B cell (primary cell): ENCODE results near the gene SUGP2. TPM values are rescaled to one million over a fixed set of nuclear protein-coding genes. Genes with fewer than 3 reads are reported as not detected.

Source experiments
- ATAC-seq: fragments of 200-7000 bp; cut with Tn5 transposase; one replicate; pipeline ENCODE4 v1.10.0; 2021; ENCODE audit warnings: low read depth, mild to moderate bottlenecking, moderate number of reproducible peaks, moderate library complexity
- CTCF ChIA-PET: fragments of 350-600 bp; sonication (Branson Sonifier 250); formaldehyde crosslinking; loops from one replicate; lab custom pipeline; 2021; ENCODE audit warnings: antibody characterized with exemption, inconsistent platforms; lab: Charles Lee
- POLR2A ChIA-PET: fragments of 350-600 bp; sonication (Branson Sonifier 250); formaldehyde crosslinking; loops from one replicate; lab custom pipeline; 2021; ENCODE audit warnings: antibody characterized with exemption; lab: Charles Lee
- DNase-seq: peaks from one replicate; pipeline ENCODE4 v3.0.0; 2013
- H2AFZ ChIP-seq: 2 replicates; pipeline ENCODE4 v1.6.1; 2012; ENCODE audit warnings: mild to moderate bottlenecking, low read depth, low read length; ENCODE audit not compliant: insufficient read depth, poor library complexity, severe bottlenecking
- H3K27ac ChIP-seq, 2 donors: 1 replicate in 1 of 2; 2 replicates in 1 of 2; pipeline ENCODE4 v1.5.1; 2012 to 2013; ENCODE audit warnings: low read length in 2 of 2, mild to moderate bottlenecking in 2 of 2, moderate library complexity in 1 of 2
- H3K27me3 ChIP-seq, 4 experiments: fragments of 200-600 bp in 1 of 4; sonication (generic) in 1 of 4; replicated peaks in 1 of 4; 1 replicate in 2 of 4; 2 replicates in 2 of 4; pipeline versions ENCODE4 v1.6.1 to v1.7.0; 2013 to 2016; ENCODE audit warnings: low read length in 3 of 4, mild to moderate bottlenecking in 2 of 4, mixed read lengths in 1 of 4, moderate library complexity in 1 of 4; ENCODE audit not compliant: insufficient read depth in 4 of 4, control insufficient read depth in 3 of 4; ENCODE audit errors: control extremely low read depth in 1 of 4
- H3K36me3 ChIP-seq, 2 experiments: replicated peaks in 1 of 2; 1 replicate in 1 of 2; 2 replicates in 1 of 2; pipeline versions ENCODE4 v1.6.1 to v1.7.1; 2013; ENCODE audit warnings: low read length in 1 of 2; ENCODE audit not compliant: insufficient read depth in 2 of 2, control insufficient read depth in 1 of 2; ENCODE audit errors: control extremely low read depth in 1 of 2, extremely low read depth in 1 of 2
- H3K4me1 ChIP-seq, 2 donors: fragments of 200-600 bp in 1 of 2; sonication (generic) in 1 of 2; 1 replicate in 1 of 2; 2 replicates in 1 of 2; pipeline versions ENCODE4 v1.5.1 to v1.6.1; 2013 to 2017; ENCODE audit warnings: low read length in 2 of 2; ENCODE audit not compliant: control insufficient read depth in 2 of 2, insufficient read depth in 2 of 2
- H3K4me2 ChIP-seq: replicated peaks from 2 replicates; pipeline ENCODE3; 2012; ENCODE audit warnings: mild to moderate bottlenecking, low read depth, low read length; ENCODE audit not compliant: poor library complexity, severe bottlenecking
- H3K4me3 ChIP-seq, 5 experiments: fragments of 200-600 bp in 1 of 5; sonication (generic) in 1 of 5; 1 replicate in 3 of 5; 2 replicates in 2 of 5; pipeline versions ENCODE4 v1.5.1 to v1.7.0; 2011 to 2016; ENCODE audit warnings: low read length in 4 of 5, mild to moderate bottlenecking in 4 of 5, low read depth in 2 of 5, control low read depth in 1 of 5, moderate library complexity in 1 of 5; ENCODE audit not compliant: insufficient read depth in 1 of 5; ENCODE audit errors: control extremely low read depth in 1 of 5, extremely low read depth in 1 of 5
- H3K79me2 ChIP-seq: fragments of 200-600 bp; sonication (generic); one replicate; pipeline ENCODE4 v1.6.0; 2016; ENCODE audit warnings: low read length; ENCODE audit not compliant: control insufficient read depth, insufficient read depth
- H3K9ac ChIP-seq: fragments of 200-600 bp; sonication (generic); 2 replicates; pipeline ENCODE4 v1.6.1; 2017; ENCODE audit warnings: mild to moderate bottlenecking, low read length, moderate library complexity
- H3K9me3 ChIP-seq, 3 donors: one replicate each; pipeline versions ENCODE4 v1.6.1 to v1.7.1; 2013; ENCODE audit warnings: low read length in 2 of 3; ENCODE audit not compliant: control insufficient read depth in 2 of 3, insufficient read depth in 1 of 3; ENCODE audit errors: control extremely low read depth in 1 of 3
- H4K20me1 ChIP-seq: 2 replicates; pipeline ENCODE4 v1.6.0; 2012; ENCODE audit warnings: mild to moderate bottlenecking, low read length; ENCODE audit not compliant: insufficient read depth, control insufficient read depth, poor library complexity, severe bottlenecking
- H3K27ac Mint-ChIP-seq: one replicate; pipeline ENCODE4 v1.8.0; 2021; ENCODE audit warnings: mixed read lengths
- H3K27me3 Mint-ChIP-seq: one replicate; pipeline ENCODE4 v1.8.0; 2021; ENCODE audit warnings: mixed read lengths
- H3K4me1 Mint-ChIP-seq: one replicate; pipeline ENCODE4 v1.8.0; 2021; ENCODE audit warnings: mixed read lengths
- H3K4me3 Mint-ChIP-seq: one replicate; pipeline ENCODE4 v1.8.0; 2021; ENCODE audit warnings: mixed read lengths
- H3K9me3 Mint-ChIP-seq: one replicate; pipeline ENCODE4 v1.8.0; 2022; ENCODE audit warnings: mixed read lengths; ENCODE audit not compliant: insufficient read depth
- EZH2 ChIP-seq: IDR thresholded peaks from 2 replicates; pipeline ENCODE4 v1.6.1; 2012; ENCODE audit warnings: borderline replicate concordance, low read depth, mild to moderate bottlenecking, moderate library complexity, low read length; ENCODE audit not compliant: insufficient read depth, poor library complexity, severe bottlenecking
- WGBS: methylation state at CpG from one replicate; pipeline ENCODE4 v1.1.5; 2013; ENCODE audit warnings: missing lambda C conversion rate; ENCODE audit not compliant: insufficient coverage; 5-methylcytosine and 5-hydroxymethylcytosine counted together
- intact Hi-C: fragments of 100-400 bp; cut with micrococcal nuclease; formaldehyde crosslinking; loops from one replicate; pipeline ENCODE4 v1.10.0; 2022
- polyA plus RNA-seq: library from polyadenylated mRNA; depleted of rRNA; stranded (reverse); fragments of >200 nt; gene quantifications from 2 replicates; pipeline ENCODE4 v1.2.3, GENCODE V29; 2012
- total RNA-seq, 2 donors: library from RNA; stranded (reverse); fragments of 120-200 nt in 1 of 2; gene quantifications; 1 replicate in 1 of 2; 2 replicates in 1 of 2; pipeline versions ENCODE4 v1.2.3 to v1.2.4, GENCODE V29; 2013 to 2022
- TF ChIP-seq, protein P1 (sequence below): fragments of 200-600 bp; IDR thresholded peaks from one replicate; pipeline ENCODE4 v1.8.0; 2022; ENCODE audit warnings: antibody characterized with exemption, mild to moderate bottlenecking

The SUGP2 gene
- total and polyA plus RNA-seq, 2 donors (not counting 1 experiment from before 2014, with no cell fraction given) = 132 to 154 TPM

DNA sequence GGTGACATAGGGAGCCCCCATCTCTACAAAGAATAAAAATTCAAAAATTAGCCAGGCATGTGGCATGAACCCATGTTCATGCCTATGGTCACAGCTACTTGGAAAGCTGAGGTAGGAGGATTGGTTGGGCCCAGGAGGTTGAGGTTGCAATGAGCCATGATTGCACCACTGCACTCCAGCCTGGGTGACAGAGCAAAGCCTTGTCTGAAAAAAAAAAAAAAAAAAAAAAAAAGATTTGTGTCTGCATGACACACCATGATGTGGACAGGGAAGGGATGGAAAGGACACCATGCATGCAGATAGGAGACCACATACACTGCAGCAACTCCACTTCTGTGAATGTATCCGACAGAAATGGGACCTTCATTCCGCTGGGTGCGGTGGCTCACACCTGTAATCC, 58.3 kb downstream of the SUGP2 start:
- no peaks in the 10 kb centered on the region for H3K36me3 ChIP-seq
- CTCF ChIA-PET = no interaction called here

DNA sequence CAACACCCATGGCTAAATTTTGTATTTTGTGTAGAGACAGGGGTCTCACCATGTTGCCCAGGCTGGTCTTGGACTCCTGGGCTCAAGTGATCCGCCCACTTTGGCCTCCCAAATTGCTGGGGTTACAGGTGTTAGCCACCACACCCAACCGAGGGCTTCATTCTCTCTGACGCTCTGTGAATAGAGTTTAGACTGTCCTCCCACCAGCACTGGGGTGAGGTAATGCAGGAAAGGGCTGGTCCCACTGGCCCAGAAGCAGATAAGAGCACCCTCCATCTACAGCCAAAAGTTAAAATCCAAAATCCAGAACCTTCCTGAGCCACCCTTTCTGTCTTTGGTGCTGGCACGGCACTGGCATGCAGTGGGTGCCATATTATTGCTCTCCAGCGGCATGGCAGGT, 60.5 kb downstream of the SUGP2 start:
- Histone ChIP-seq H4K20me1 (no peaks in the 10 kb centered on the region), H3K4me1 (no peaks in the 10 kb centered on the region), H3K4me2 (no peak overlapping the region), H3K4me3 (no peak overlapping the region), H3K27ac (no peak overlapping the region), H3K79me2 (no peaks in the 10 kb centered on the region), H3K9ac (no peak overlapping the region), H2AFZ (no peak overlapping the region), H3K27me3 (peaks cover 0 to 2% (median 0%) of the 10 kb centered on the region in 4 experiments), H3K36me3 (no peaks in the 10 kb centered on the region), H3K9me3 (peaks cover 0 to 10% (median 0%) of the 10 kb centered on the region in 3 donors)
- intact Hi-C loops = no loop called here
- ATAC-seq (no peak), DNase-seq (no peak)
- H3K4me3 Mint-ChIP-seq = no peak overlapping the region
- 97% methylated on average over 3 of the region's 5 CpGs for WGBS
- no peak overlapping the region for H3K27ac Mint-ChIP-seq
- peaks cover 15% of the 10 kb centered on the region for H3K27me3 Mint-ChIP-seq
- ChIA-PET CTCF (no interaction called here), POLR2A (no interaction called here)
- H3K9me3 Mint-ChIP-seq = no peaks in the 10 kb centered on the region
- no peaks in the 10 kb centered on the region for H3K4me1 Mint-ChIP-seq
- no peak for TF ChIP-seq EZH2
- TF ChIP-seq, protein P1, sequence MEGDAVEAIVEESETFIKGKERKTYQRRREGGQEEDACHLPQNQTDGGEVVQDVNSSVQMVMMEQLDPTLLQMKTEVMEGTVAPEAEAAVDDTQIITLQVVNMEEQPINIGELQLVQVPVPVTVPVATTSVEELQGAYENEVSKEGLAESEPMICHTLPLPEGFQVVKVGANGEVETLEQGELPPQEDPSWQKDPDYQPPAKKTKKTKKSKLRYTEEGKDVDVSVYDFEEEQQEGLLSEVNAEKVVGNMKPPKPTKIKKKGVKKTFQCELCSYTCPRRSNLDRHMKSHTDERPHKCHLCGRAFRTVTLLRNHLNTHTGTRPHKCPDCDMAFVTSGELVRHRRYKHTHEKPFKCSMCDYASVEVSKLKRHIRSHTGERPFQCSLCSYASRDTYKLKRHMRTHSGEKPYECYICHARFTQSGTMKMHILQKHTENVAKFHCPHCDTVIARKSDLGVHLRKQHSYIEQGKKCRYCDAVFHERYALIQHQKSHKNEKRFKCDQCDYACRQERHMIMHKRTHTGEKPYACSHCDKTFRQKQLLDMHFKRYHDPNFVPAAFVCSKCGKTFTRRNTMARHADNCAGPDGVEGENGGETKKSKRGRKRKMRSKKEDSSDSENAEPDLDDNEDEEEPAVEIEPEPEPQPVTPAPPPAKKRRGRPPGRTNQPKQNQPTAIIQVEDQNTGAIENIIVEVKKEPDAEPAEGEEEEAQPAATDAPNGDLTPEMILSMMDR = no peak

More for the DNA sequence above, 58.3 kb downstream of the SUGP2 start:
- intact Hi-C loops = no loop called here
- no peaks in the 10 kb centered on the region for H3K4me1 Mint-ChIP-seq
- DNase-seq (no peak), ATAC-seq (no peak)
- Histone ChIP-seq H3K4me1 (no peaks in the 10 kb centered on the region), H3K4me3 (no peak overlapping the region), H3K79me2 (no peaks in the 10 kb centered on the region), H3K4me2 (no peak overlapping the region), H3K9ac (no peak overlapping the region), H3K27ac (no peak overlapping the region), H3K27me3 (no peaks in the 10 kb centered on the region), H2AFZ (no peak overlapping the region), H3K9me3 (no peaks in the 10 kb centered on the region), H4K20me1 (no peaks in the 10 kb centered on the region)
- no peak overlapping the region for H3K27ac Mint-ChIP-seq
- WGBS = 100% methylated on average over 1 of the region's 3 CpGs
- H3K27me3 Mint-ChIP-seq = peaks cover 20% of the 10 kb centered on the region
- TF ChIP-seq, protein P1 = no peak
- no peak for TF ChIP-seq EZH2
- no peak overlapping the region for H3K4me3 Mint-ChIP-seq
- POLR2A ChIA-PET = no interaction called here
- no peaks in the 10 kb centered on the region for H3K9me3 Mint-ChIP-seq
